HG03103 (cell line): ENCODE measurements around the gene THOC6.
A peak's percentile ranks its signal among the peaks of the same experiment; 100 is the strongest.

Experiments
- ATAC-seq: cut with Tn5 transposase; IDR thresholded peaks from one replicate; pipeline ENCODE4 v1.9.1; 2021; ENCODE audit warnings: low read depth; ENCODE audit not compliant: unreplicated experiment

The THOC6 gene

GRCh38 chr16:3023669-3024478, at the start of gene THOC6, which contains the start of gene HCFC1R1:
Gene THOC6 (plus strand): TSS chr16:3024035. CDS start chr16:3024327, 292 bp downstream.
Gene HCFC1R1 (minus strand): TSS chr16:3023942. CDS start chr16:3023941, 1 bp downstream.
- peak; percentile 59 for ATAC-seq

DNA sequence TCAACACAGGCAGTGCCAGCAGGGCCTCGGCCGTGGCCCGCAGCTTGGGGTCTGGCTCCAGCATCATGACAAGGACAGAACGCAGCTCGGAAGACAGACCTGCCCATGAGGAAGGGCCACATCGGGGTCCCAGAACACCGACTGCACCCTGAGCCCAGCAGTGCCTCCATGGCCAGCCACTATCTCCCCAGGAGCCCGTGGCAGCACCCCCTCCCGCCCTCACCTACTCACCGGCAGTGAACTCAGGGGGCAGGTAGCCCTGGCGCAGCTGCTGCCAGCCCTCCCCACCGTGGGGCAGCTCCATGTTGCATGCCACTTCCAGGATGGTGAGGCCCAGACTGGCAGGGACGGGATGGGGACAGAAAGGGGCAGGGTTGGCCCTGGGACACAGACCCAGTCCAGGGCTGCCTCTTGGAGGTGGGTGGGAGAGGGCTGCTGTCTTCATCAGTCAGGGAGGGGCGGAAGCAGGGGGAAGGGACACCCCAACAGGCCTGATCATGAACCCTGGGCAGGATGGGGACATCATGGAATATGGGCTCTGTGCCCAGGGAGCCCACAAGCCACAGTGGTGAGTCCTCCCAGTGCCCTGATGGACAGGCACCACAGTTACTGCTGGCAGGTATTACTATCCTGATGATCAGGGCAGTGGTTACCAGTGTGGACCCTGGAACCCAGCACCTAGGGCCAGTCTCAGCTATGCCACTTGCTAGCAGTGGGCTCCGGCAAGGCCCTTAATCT, 49.3 kb upstream of the THOC6 start:
- no peak for ATAC-seq

- no peak for ATAC-seq
Measured at GRCh38 chr16:2975161-2975795, 48.6 kb upstream of the THOC6 start.

GRCh38 chr16:2976201-2976600, 47.6 kb upstream of the THOC6 start:
- no peak for ATAC-seq

DNA sequence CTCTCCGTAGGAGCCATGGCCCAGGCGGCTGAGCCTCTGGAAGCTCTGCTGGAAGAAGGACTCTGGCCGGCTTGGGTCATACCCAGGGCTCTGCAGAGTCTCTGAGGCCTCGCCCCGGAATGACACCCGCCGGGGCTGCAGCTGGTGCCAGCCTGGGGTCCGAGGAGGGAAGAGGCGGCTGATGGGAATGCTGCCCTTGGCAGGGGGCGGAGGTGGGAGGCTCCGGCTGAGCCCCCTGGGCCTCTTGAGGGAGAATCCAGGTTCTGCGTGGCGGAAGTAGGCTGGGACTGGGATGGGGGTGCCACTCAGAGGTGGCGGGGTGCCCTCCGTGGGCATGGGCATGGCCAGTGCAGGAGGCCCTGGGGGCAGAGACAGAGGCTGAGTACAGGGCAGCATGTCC, 47.2 kb upstream of the THOC6 start:
- ATAC-seq, result no peak

GRCh38 chr16:2977440-2977839, 46.4 kb upstream of the THOC6 start:
- no peak for ATAC-seq

GRCh38 chr16:2979669-2980226, 44.1 kb upstream of the THOC6 start:
- no peak for ATAC-seq

DNA sequence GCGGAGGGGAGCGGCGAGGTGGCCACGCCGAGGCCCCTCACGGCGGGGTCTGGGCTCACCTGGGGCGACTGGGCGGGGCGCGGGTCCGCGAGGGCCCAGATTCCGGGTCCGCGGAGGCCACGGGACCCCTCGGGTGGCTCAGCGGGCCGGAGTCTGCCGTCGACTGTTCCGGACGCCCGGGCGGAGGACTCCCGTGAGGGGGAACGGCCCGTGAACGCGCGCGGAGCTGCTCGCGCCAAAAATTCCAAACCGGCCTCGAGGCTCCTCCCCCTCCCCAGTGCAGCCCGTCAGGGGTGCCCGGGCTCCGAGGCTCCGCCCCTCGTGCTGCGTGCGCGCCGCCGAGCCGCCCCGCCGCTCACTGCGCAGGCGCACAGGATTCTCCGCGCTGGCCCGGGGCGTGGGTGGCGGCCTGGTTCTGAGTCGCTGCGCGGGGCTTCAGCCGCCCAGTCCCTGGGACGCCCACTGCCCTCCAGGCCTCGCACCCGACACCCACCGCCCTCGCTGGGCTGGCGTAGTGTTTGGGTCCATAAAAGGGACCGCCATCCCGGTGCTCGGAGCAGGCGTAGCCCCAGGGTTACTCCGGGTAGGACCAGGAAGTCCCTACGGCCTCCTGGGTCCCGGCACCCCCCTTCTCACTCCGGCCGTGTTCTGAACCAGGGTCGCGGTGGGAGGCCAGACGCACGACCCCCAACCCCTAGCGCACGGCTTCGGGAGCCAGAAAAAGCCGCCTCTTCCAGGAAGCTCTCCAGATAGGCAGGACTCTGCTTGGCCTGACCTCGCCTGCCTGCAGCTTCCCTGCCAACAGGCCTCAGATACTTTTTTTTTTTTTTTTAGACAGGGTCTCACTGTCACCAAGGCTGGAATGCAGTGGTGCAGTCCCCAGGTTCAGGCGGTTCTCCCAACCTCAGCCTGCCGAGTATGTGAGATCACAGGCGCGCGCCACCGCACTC, 43.3 kb upstream of the THOC6 start, which contains the start of gene PKMYT1:
Gene PKMYT1, minus strand, starts transcription at position 220 of the 950 bp plus-strand sequence. CDS start 789 bp downstream, outside the sequence.
- peak; percentile 69 for ATAC-seq

- ATAC-seq, result no peak
Measured at GRCh38 chr16:2981177-2981898, 42.5 kb upstream of the THOC6 start.

DNA sequence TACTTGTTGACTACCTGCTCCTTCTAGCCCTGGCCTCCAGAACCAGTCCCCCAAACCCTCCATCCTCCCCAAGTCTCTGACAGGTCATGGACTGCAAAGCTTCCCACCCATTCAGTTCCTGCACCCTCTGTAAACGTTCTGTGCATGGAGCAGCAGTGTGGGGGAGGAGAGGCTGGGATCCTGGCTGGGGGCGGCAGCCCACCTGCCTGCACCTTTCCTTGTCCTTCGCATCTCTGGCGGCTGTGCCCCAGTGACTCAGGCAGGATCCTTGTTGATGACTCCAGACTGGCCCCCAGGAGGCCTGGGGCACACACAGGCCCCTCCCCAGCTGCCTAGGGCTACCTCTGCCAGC, 42.0 kb upstream of the THOC6 start:
- ATAC-seq, result no peak

- ATAC-seq, result no peak
Measured at GRCh38 chr16:2982402-2982801, 41.4 kb upstream of the THOC6 start.

- no peak for ATAC-seq
Measured at GRCh38 chr16:2983706-2984136, 40.1 kb upstream of the THOC6 start.

- no peak for ATAC-seq
Measured at GRCh38 chr16:2985462-2985861, 38.4 kb upstream of the THOC6 start.

DNA sequence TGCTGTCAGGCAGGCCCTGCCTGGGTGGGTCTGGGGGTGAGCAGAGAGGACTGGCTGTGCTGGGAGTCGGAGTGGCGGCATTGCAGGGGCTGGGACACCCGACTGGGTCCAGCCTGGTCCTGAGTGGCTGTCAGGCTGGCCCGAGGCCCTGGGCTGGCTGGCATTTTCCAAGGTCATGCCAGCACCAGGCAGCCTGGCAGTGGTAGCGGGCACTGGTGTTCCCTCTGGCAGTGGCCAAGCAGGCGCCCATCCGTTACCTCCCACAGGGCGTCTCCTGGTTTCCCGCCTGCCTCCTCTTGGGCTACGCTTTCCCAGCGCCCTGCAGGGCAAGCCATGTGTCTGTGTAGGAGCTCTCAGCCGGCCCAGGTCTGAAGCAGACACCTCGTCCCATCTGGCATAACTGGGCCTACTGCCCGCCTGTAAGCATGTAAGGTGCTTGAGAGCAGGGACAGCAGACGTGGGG, 37.9 kb upstream of the THOC6 start:
- ATAC-seq, result no peak

DNA sequence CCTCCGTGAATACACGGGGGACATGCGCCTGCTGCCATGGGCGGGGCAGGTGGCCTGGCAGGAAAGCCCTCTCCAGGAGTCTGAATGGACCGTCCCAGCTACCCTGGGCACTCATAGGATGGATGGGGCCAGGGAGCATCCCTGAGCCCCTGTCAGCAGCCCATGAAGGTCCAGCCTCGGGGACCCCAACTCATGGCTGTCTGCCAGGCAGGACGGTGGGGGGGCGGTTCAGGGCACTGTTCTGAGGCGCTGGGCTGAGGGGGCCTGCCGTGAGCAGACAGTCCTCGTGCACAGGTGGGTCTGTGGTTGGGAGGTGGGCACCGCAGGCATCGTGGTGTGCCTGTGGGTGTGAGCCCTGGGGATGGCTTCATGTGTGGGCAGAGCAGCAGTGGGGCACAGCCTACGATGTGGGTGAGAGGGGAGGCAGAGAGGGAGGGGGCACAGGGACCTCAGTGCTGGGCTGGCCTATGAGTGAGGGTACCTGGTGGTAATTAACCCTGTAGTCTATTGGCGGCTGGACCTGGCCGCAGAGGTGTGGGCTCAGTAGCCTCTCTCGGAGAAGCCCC, 37.1 kb upstream of the THOC6 start:
- ATAC-seq, result no peak

GRCh38 chr16:2987286-2987685, 36.5 kb upstream of the THOC6 start:
- ATAC-seq, result no peak

GRCh38 chr16:2987833-2988232, 36.0 kb upstream of the THOC6 start:
- ATAC-seq, result no peak

DNA sequence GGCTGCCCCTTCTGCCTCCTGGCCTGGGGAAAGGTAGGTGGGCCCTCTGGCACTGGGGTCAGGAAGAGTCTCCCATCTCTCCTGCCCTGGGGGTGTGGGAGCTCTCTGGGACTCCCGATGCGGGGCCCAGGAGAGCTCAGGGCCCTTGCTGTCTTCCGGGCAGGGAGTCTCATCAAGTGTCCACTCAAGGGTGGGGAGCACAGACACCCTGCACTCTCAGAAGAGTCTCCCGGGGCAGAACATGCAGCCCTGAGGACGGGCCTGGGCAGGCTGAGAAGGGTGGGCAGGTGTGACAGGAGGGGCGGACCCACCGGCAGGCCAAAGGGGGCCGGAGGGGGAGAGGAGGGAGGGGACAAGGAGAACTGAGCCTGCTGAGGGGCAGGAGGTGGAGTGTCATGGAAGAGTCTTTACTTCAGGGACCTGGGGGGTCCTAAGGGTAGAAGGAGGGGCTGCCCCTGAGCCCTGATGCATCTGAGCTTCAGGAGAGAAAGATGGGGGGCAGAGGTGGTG, 35.2 kb upstream of the THOC6 start:
- ATAC-seq, result no peak
